Smooth muscle cell (in vitro differentiated cells): Measurements from ENCODE around the gene PLCH1. TPM values are rescaled to one million over a fixed set of nuclear protein-coding genes. Genes with fewer than 3 reads are reported as not detected.
A peak's percentile ranks its signal among the peaks of the same experiment; 100 is the strongest.

Experiments
- DNase-seq: peaks from one replicate; lab custom pipeline; 2025; ENCODE audit not compliant: unreplicated experiment; lab: John Stamatoyannopoulos, UW
- H2AFZ ChIP-seq: fragments of 200-600 bp; sonication (generic); 2 replicates; pipeline ENCODE4 v1.6.0; 2016; ENCODE audit warnings: antibody characterized with exemption, low read depth, mild to moderate bottlenecking
- H3F3A ChIP-seq: fragments of 200-600 bp; sonication (generic); 2 replicates; pipeline ENCODE4 v1.6.0; 2017; ENCODE audit warnings: antibody characterized with exemption, low read depth
- H3K27ac ChIP-seq: fragments of 200-600 bp; sonication (generic); 2 replicates; pipeline ENCODE4 v1.5.1; 2016; ENCODE audit warnings: low read depth, mild to moderate bottlenecking
- H3K27me3 ChIP-seq: fragments of 200-600 bp; sonication (generic); 2 replicates; pipeline ENCODE4 v1.6.1; 2016; ENCODE audit warnings: low read depth, mild to moderate bottlenecking
- H3K36me3 ChIP-seq: fragments of 200-600 bp; sonication (generic); 2 replicates; pipeline ENCODE4 v1.5.1; 2016; ENCODE audit warnings: low read depth
- H3K4me1 ChIP-seq: fragments of 200-600 bp; sonication (generic); 2 replicates; pipeline ENCODE4 v1.5.1; 2016; ENCODE audit warnings: low read depth
- H3K4me2 ChIP-seq: fragments of 200-600 bp; sonication (generic); 2 replicates; pipeline ENCODE4 v1.6.0; 2016; ENCODE audit warnings: mild to moderate bottlenecking
- H3K4me3 ChIP-seq: fragments of 200-600 bp; sonication (generic); 2 replicates; pipeline ENCODE4 v1.5.1; 2016; ENCODE audit warnings: mild to moderate bottlenecking
- H3K79me2 ChIP-seq: fragments of 200-600 bp; sonication (generic); 2 replicates; pipeline ENCODE4 v1.6.0; 2016; ENCODE audit warnings: low read depth, mild to moderate bottlenecking
- H3K9ac ChIP-seq: fragments of 200-600 bp; sonication (generic); 2 replicates; pipeline ENCODE4 v1.6.0; 2016; ENCODE audit warnings: low read depth
- H3K9me3 ChIP-seq: fragments of 200-600 bp; sonication (generic); replicated peaks from 2 replicates; pipeline ENCODE4 v1.5.1; 2016; ENCODE audit warnings: low read depth
- H4K20me1 ChIP-seq: fragments of 200-600 bp; sonication (generic); 2 replicates; pipeline ENCODE4 v1.6.0; 2016; ENCODE audit warnings: low read depth
- WGBS: methylation state at CpG from one replicate; pipeline ENCODE4 v1.1.7; 2016; ENCODE audit warnings: low lambda C conversion rate; 5-methylcytosine and 5-hydroxymethylcytosine counted together
- polyA plus RNA-seq: library from polyadenylated mRNA; unstranded; fragments of >200 nt; fragmentation: Nextera tagmentation; extraction: Ambion mirVana; gene quantifications from 2 replicates; pipeline ENCODE4 v1.2.1, GENCODE V29; 2016
- total RNA-seq: library from RNA; depleted of rRNA; stranded (reverse); fragments of >200 nt; gene quantifications from 2 replicates; pipeline ENCODE4 v1.2.3, GENCODE V29; 2014
- TF ChIP-seq, protein P1 (sequence below): fragments of 200-600 bp; sonication (generic); IDR thresholded peaks from 2 replicates; pipeline ENCODE4 v1.5.1; 2017; ENCODE audit warnings: borderline replicate concordance, mild to moderate bottlenecking, antibody characterized with exemption; ENCODE audit not compliant: insufficient read depth, poor library complexity, severe bottlenecking

PLCH1 gene
- total and polyA plus RNA-seq, 2 experiments from 2014 or later, result 0.36 TPM; not detected in 1

- Histone ChIP-seq H3F3A (no peaks in the 10 kb centered on the region), H3K4me1 (no peaks in the 10 kb centered on the region), H3K27ac (no peak overlapping the region), H3K4me3 (no peak overlapping the region), H3K79me2 (no peaks in the 10 kb centered on the region), H3K9me3 (no peaks in the 10 kb centered on the region), H3K4me2 (no peak overlapping the region), H3K27me3 (peaks cover 10% of the 10 kb centered on the region), H3K9ac (no peak overlapping the region), H3K36me3 (no peaks in the 10 kb centered on the region), H4K20me1 (no peaks in the 10 kb centered on the region), H2AFZ (peak overlapping the region; percentile 42)
- DNase-seq, result no peak
- TF ChIP-seq, protein P1, sequence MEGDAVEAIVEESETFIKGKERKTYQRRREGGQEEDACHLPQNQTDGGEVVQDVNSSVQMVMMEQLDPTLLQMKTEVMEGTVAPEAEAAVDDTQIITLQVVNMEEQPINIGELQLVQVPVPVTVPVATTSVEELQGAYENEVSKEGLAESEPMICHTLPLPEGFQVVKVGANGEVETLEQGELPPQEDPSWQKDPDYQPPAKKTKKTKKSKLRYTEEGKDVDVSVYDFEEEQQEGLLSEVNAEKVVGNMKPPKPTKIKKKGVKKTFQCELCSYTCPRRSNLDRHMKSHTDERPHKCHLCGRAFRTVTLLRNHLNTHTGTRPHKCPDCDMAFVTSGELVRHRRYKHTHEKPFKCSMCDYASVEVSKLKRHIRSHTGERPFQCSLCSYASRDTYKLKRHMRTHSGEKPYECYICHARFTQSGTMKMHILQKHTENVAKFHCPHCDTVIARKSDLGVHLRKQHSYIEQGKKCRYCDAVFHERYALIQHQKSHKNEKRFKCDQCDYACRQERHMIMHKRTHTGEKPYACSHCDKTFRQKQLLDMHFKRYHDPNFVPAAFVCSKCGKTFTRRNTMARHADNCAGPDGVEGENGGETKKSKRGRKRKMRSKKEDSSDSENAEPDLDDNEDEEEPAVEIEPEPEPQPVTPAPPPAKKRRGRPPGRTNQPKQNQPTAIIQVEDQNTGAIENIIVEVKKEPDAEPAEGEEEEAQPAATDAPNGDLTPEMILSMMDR, result no peak
These were observed 54.0 kb downstream of the PLCH1 start for GRCh38 chr3:155690921-155691320.

GRCh38 chr3:155688481-155688880, 56.4 kb downstream of the PLCH1 start:
- no peaks in the 10 kb centered on the region for H3K79me2 ChIP-seq
- no peaks in the 10 kb centered on the region for H4K20me1 ChIP-seq
- 98% methylated on average over 3 of the region's 3 CpGs for WGBS
- no peak overlapping the region for H3K4me2 ChIP-seq
- H3K36me3 ChIP-seq, result no peaks in the 10 kb centered on the region
- H3K4me3 ChIP-seq, result no peak overlapping the region
- H3F3A ChIP-seq, result no peaks in the 10 kb centered on the region
- no peak overlapping the region for H3K27ac ChIP-seq
- TF ChIP-seq, protein P1, result no peak
- no peaks in the 10 kb centered on the region for H3K27me3 ChIP-seq
- no peaks in the 10 kb centered on the region for H3K4me1 ChIP-seq
- H3K9me3 ChIP-seq, result no peaks in the 10 kb centered on the region
- no peak overlapping the region for H3K9ac ChIP-seq
- no peak overlapping the region for H2AFZ ChIP-seq
- DNase-seq, result no peak

- H3K4me1 ChIP-seq, result no peaks in the 10 kb centered on the region
- no peaks in the 10 kb centered on the region for H3K9me3 ChIP-seq
- DNase-seq, result no peak
- H3K4me2 ChIP-seq, result no peak overlapping the region
- H4K20me1 ChIP-seq, result no peaks in the 10 kb centered on the region
- no peak overlapping the region for H2AFZ ChIP-seq
- WGBS, result 85% methylated on average over 2 of the region's 2 CpGs
- no peak overlapping the region for H3K4me3 ChIP-seq
- TF ChIP-seq, protein P1, result no peak
- H3K36me3 ChIP-seq, result no peaks in the 10 kb centered on the region
- no peaks in the 10 kb centered on the region for H3F3A ChIP-seq
- no peak overlapping the region for H3K27ac ChIP-seq
- H3K27me3 ChIP-seq, result no peaks in the 10 kb centered on the region
- no peak overlapping the region for H3K9ac ChIP-seq
- no peaks in the 10 kb centered on the region for H3K79me2 ChIP-seq
These were observed 61.5 kb downstream of the PLCH1 start for GRCh38 chr3:155683344-155683720.

- H3K9me3 ChIP-seq, result no peaks in the 10 kb centered on the region
- TF ChIP-seq, protein P1, result no peak
- no peak overlapping the region for H3K4me3 ChIP-seq
- no peak overlapping the region for H3K4me2 ChIP-seq
- H3K27me3 ChIP-seq, result no peaks in the 10 kb centered on the region
- 88% methylated on average over 3 of the region's 3 CpGs for WGBS
- H4K20me1 ChIP-seq, result no peaks in the 10 kb centered on the region
- H3K79me2 ChIP-seq, result no peaks in the 10 kb centered on the region
- no peaks in the 10 kb centered on the region for H3K36me3 ChIP-seq
- no peak overlapping the region for H3K9ac ChIP-seq
- no peak for DNase-seq
- no peaks in the 10 kb centered on the region for H3K4me1 ChIP-seq
- no peak overlapping the region for H3K27ac ChIP-seq
- H3F3A ChIP-seq, result no peaks in the 10 kb centered on the region
- H2AFZ ChIP-seq, result no peak overlapping the region
These were observed 62.2 kb downstream of the PLCH1 start for GRCh38 chr3:155682426-155683343.
